H9 (cell line): ENCODE results near the gene FARP1. TPM values are rescaled to one million over a fixed set of nuclear protein-coding genes. Genes with fewer than 3 reads are reported as not detected.

Experiments used
- DNase-seq: peaks from one replicate; pipeline ENCODE4 v3.0.0-alpha.2; 2017
- H2AFZ ChIP-seq: one replicate; pipeline ENCODE4 v1.6.1; 2013; ENCODE audit warnings: mild to moderate bottlenecking, low read length, control low read depth, moderate library complexity
- H2AK5ac ChIP-seq: 2 replicates; pipeline ENCODE4 v1.6.1; 2013; ENCODE audit warnings: low read length, control low read depth, mixed read lengths; ENCODE audit not compliant: insufficient read length
- H2BK120ac ChIP-seq: one replicate; pipeline ENCODE4 v1.6.1; 2013; ENCODE audit warnings: low read depth, mild to moderate bottlenecking, low read length, control low read depth, inconsistent platforms; ENCODE audit not compliant: poor library complexity, severe bottlenecking
- H2BK12ac ChIP-seq: 2 replicates; pipeline ENCODE4 v1.6.1; 2013; ENCODE audit warnings: low read length, control low read depth, mixed read lengths, low read depth; ENCODE audit not compliant: insufficient read length
- H2BK15ac ChIP-seq: 2 replicates; pipeline ENCODE4 v1.6.1; 2013; ENCODE audit warnings: low read depth, low read length, control low read depth
- H2BK20ac ChIP-seq: one replicate; pipeline ENCODE4 v1.6.1; 2013; ENCODE audit warnings: low read depth, mild to moderate bottlenecking, low read length, control low read depth, inconsistent platforms; ENCODE audit not compliant: poor library complexity, severe bottlenecking
- H2BK5ac ChIP-seq: 2 replicates; pipeline ENCODE4 v1.6.1; 2013; ENCODE audit warnings: low read length, control low read depth, mixed read lengths; ENCODE audit not compliant: insufficient read length
- H3K14ac ChIP-seq: 2 replicates; pipeline ENCODE4 v1.6.1; 2013; ENCODE audit warnings: low read length, control low read depth; ENCODE audit not compliant: insufficient read depth
- H3K18ac ChIP-seq: 2 replicates; pipeline ENCODE4 v1.6.1; 2013; ENCODE audit warnings: low read depth, mild to moderate bottlenecking, mixed read lengths, low read length, control low read depth; ENCODE audit not compliant: insufficient read length
- H3K23ac ChIP-seq: 2 replicates; pipeline ENCODE4 v1.6.1; 2013; ENCODE audit warnings: low read length, control low read depth, mixed read lengths, low read depth; ENCODE audit not compliant: insufficient read length
- H3K23me2 ChIP-seq: 2 replicates; pipeline ENCODE4 v1.6.1; 2013; ENCODE audit warnings: low read depth, mild to moderate bottlenecking, mixed read lengths, low read length, control low read depth; ENCODE audit not compliant: insufficient read length, poor library complexity, severe bottlenecking
- H3K27ac ChIP-seq: 2 replicates; pipeline ENCODE4 v1.5.1; 2013; ENCODE audit warnings: low read length, control low read depth, mixed read lengths, low read depth; ENCODE audit not compliant: insufficient read length
- H3K27me3 ChIP-seq: 2 replicates; pipeline ENCODE4 v1.6.1; 2013; ENCODE audit warnings: low read length, control low read depth, inconsistent platforms; ENCODE audit not compliant: insufficient read depth
- H3K4ac ChIP-seq: 2 replicates; pipeline ENCODE4 v1.6.1; 2013; ENCODE audit warnings: low read depth, mild to moderate bottlenecking, control low read depth, inconsistent platforms, low read length, moderate library complexity
- H3K4me1 ChIP-seq: 2 replicates; pipeline ENCODE4 v1.6.1; 2013; ENCODE audit warnings: low read length, control low read depth, inconsistent platforms; ENCODE audit not compliant: insufficient read depth
- H3K4me2 ChIP-seq: 2 replicates; pipeline ENCODE4 v1.6.1; 2013; ENCODE audit warnings: low read length, control low read depth, mixed read lengths; ENCODE audit not compliant: insufficient read length, insufficient read depth
- H3K56ac ChIP-seq: 2 replicates; pipeline ENCODE4 v1.6.1; 2013; ENCODE audit warnings: low read depth, mild to moderate bottlenecking, mixed read lengths, low read length, control low read depth; ENCODE audit not compliant: insufficient read length
- H3K79me1 ChIP-seq: 2 replicates; pipeline ENCODE4 v1.6.1; 2013; ENCODE audit warnings: low read depth, mild to moderate bottlenecking, moderate library complexity, low read length, control low read depth, inconsistent platforms; ENCODE audit not compliant: insufficient read depth, poor library complexity, severe bottlenecking
- H3K79me2 ChIP-seq: 2 replicates; pipeline ENCODE4 v1.6.1; 2013; ENCODE audit warnings: low read length, control low read depth, inconsistent platforms; ENCODE audit not compliant: insufficient read depth
- H3K9ac ChIP-seq: 2 replicates; pipeline ENCODE4 v1.6.1; 2013; ENCODE audit warnings: low read length, control low read depth, mixed read lengths; ENCODE audit not compliant: insufficient read length; ENCODE audit errors: extremely low read depth
- H3K9me3 ChIP-seq: one replicate; pipeline ENCODE4 v1.6.1; 2013; ENCODE audit warnings: low read depth, low read length, inconsistent platforms; ENCODE audit not compliant: control insufficient read depth
- H3T11ph ChIP-seq: one replicate; pipeline ENCODE4 v1.6.1; 2013; ENCODE audit warnings: mild to moderate bottlenecking, low read length, control low read depth, inconsistent platforms
- H4K20me1 ChIP-seq: one replicate; pipeline ENCODE4 v1.6.1; 2013; ENCODE audit not compliant: control insufficient read depth, insufficient read length, insufficient read depth
- H4K5ac ChIP-seq: 2 replicates; pipeline ENCODE4 v1.6.1; 2013; ENCODE audit warnings: low read depth, mild to moderate bottlenecking, mixed read lengths, low read length, control low read depth; ENCODE audit not compliant: insufficient read length
- H4K8ac ChIP-seq: replicated peaks from 2 replicates; pipeline ENCODE4 v1.6.1; 2013; ENCODE audit warnings: low read length, control low read depth, mixed read lengths, low read depth; ENCODE audit not compliant: insufficient read length
- H4K91ac ChIP-seq: 2 replicates; pipeline ENCODE4 v1.6.1; 2013; ENCODE audit warnings: low read depth, mild to moderate bottlenecking, moderate library complexity, mixed read lengths, low read length, control low read depth; ENCODE audit not compliant: insufficient read length
- H3K27ac Mint-ChIP-seq, 3 experiments: 2 replicates in 2 of 3; 3 replicates in 1 of 3; pipeline ENCODE4 v1.8.0; 2020 to 2021; ENCODE audit warnings: mixed read lengths in 3 of 3, mild to moderate bottlenecking in 1 of 3, moderate library complexity in 1 of 3
- H3K27me3 Mint-ChIP-seq: 2 replicates; pipeline ENCODE4 v1.8.0; 2021; ENCODE audit warnings: low read depth, mild to moderate bottlenecking, moderate library complexity, mixed read lengths
- H3K36me3 Mint-ChIP-seq, 3 experiments: 2 replicates in 2 of 3; 3 replicates in 1 of 3; pipeline ENCODE4 v1.8.0; 2020 to 2021; ENCODE audit warnings: low read depth in 3 of 3, mixed read lengths in 3 of 3; ENCODE audit not compliant: insufficient read depth in 1 of 3
- H3K4me1 Mint-ChIP-seq, 2 experiments: 2 replicates each; pipeline ENCODE4 v1.8.0; 2020; ENCODE audit warnings: mixed read lengths in 2 of 2
- H3K4me3 Mint-ChIP-seq, 2 experiments: 2 replicates in 1 of 2; 3 replicates in 1 of 2; pipeline ENCODE4 v1.8.0; 2020 to 2021; ENCODE audit warnings: mild to moderate bottlenecking in 2 of 2, mixed read lengths in 2 of 2, moderate library complexity in 1 of 2
- H3K9me3 Mint-ChIP-seq, 2 experiments: 2 replicates in 1 of 2; 3 replicates in 1 of 2; pipeline ENCODE4 v1.8.0; 2020; ENCODE audit warnings: mild to moderate bottlenecking in 2 of 2, mixed read lengths in 2 of 2, moderate library complexity in 1 of 2
- WGBS: extraction: QIAGEN DNeasy Blood & Tissue Kit; methylation state at CpG from one replicate; pipeline ENCODE4 v1.1.7; 2013; ENCODE audit warnings: missing lambda C conversion rate, low lambda C conversion rate, mixed read lengths; ENCODE audit not compliant: insufficient read length; ENCODE audit errors: extremely low coverage; 5-methylcytosine and 5-hydroxymethylcytosine counted together
- total RNA-seq: library from RNA; stranded (reverse); gene quantifications from 2 replicates; pipeline ENCODE4 v1.2.1, GENCODE V29; 2021
- TF ChIP-seq, protein P1 (sequence below): fragments of 200-600 bp; sonication (generic); conservative IDR thresholded peaks from 3 replicates; pipeline ENCODE4 v1.8.0; 2021; ENCODE audit warnings: antibody characterized with exemption, mild to moderate bottlenecking

Gene FARP1
- total RNA-seq, 1 experiment from 2014 or later: 95.9 TPM

- Histone ChIP-seq H2BK20ac (no peak overlapping the region), H2BK15ac (no peak overlapping the region), H3K4ac (no peak overlapping the region), H3K27me3 (no peaks in the 10 kb centered on the region), H4K5ac (no peak overlapping the region), H3K79me2 (no peaks in the 10 kb centered on the region), H2AK5ac (no peak overlapping the region), H2AFZ (no peak overlapping the region), H2BK120ac (no peak overlapping the region), H3K27ac (no peak overlapping the region), H3K23me2 (no peaks in the 10 kb centered on the region), H3K79me1 (no peaks in the 10 kb centered on the region), H4K8ac (no peak overlapping the region), H3K9ac (no peak overlapping the region), H3K14ac (no peak overlapping the region; the same call in 1 of the 2 replicates), H4K20me1 (no peaks in the 10 kb centered on the region), H3K4me2 (no peak overlapping the region), H4K91ac (no peak overlapping the region), H3T11ph (no peak overlapping the region), H2BK12ac (no peak overlapping the region), H3K18ac (no peak overlapping the region), H3K56ac (no peak overlapping the region), H3K23ac (no peak overlapping the region), H3K9me3 (no peaks in the 10 kb centered on the region), H2BK5ac (no peak overlapping the region), H3K4me1 (no peaks in the 10 kb centered on the region)
- no peak overlapping the region; a peak in 1 of 7 replicates for H3K27ac Mint-ChIP-seq
- no peaks in the 10 kb centered on the region for H3K9me3 Mint-ChIP-seq
- WGBS: no CpG with 5 or more reads among the region's 16 CpGs
- DNase-seq: no peak
- H3K4me1 Mint-ChIP-seq: peaks cover under 1 to 1% of the 10 kb centered on the region in 2 experiments; a peak in 3 of 4 replicates
- TF ChIP-seq, protein P1, sequence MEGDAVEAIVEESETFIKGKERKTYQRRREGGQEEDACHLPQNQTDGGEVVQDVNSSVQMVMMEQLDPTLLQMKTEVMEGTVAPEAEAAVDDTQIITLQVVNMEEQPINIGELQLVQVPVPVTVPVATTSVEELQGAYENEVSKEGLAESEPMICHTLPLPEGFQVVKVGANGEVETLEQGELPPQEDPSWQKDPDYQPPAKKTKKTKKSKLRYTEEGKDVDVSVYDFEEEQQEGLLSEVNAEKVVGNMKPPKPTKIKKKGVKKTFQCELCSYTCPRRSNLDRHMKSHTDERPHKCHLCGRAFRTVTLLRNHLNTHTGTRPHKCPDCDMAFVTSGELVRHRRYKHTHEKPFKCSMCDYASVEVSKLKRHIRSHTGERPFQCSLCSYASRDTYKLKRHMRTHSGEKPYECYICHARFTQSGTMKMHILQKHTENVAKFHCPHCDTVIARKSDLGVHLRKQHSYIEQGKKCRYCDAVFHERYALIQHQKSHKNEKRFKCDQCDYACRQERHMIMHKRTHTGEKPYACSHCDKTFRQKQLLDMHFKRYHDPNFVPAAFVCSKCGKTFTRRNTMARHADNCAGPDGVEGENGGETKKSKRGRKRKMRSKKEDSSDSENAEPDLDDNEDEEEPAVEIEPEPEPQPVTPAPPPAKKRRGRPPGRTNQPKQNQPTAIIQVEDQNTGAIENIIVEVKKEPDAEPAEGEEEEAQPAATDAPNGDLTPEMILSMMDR: no peak
- H3K36me3 Mint-ChIP-seq: peaks cover 2 to 52% (median 48%) of the 10 kb centered on the region in 3 experiments; a peak in 5 of 7 replicates
- no peak overlapping the region for H3K4me3 Mint-ChIP-seq
- H3K27me3 Mint-ChIP-seq: peaks cover 2% of the 10 kb centered on the region; the same call in 1 of the 2 replicates
Observed at GRCh38 chr13:98439896-98440295, 297.0 kb downstream of the FARP1 start.
